ENCODE results near the gene HSD11B1L. TPM values are rescaled to one million over a fixed set of nuclear protein-coding genes. Genes with fewer than 3 reads are reported as not detected.

HSD11B1L gene
- total RNA-seq, 1 donor from 2014 or later, result 10.3 TPM

- Histone ChIP-seq H3K36me3 (peaks cover 0 to 52% of the 10 kb centered on the region in 2 donors), H3K9me3 (no peaks in the 10 kb centered on the region), H3K4me3 (no peak overlapping the region), H3K27ac (no peak overlapping the region), H3K4me1 (peaks cover 34% of the 10 kb centered on the region), H3K27me3 (no peaks in the 10 kb centered on the region)
- intact Hi-C loops (cut with DNase I), result no loop called here
- no peak for DNase-seq (ENCODE audit: extremely low spot score in 2 of 2)
- TF ChIP-seq POLR2AphosphoS5 (IDR thresholded peaks at IDR 0.05; ENCODE audit: insufficient read depth in 1 of 2, low read depth in 1 of 2) (no peak), POLR2A (IDR thresholded peaks at IDR 0.05) (no peak), CTCF (IDR thresholded peaks at IDR 0.05) (no peak)
Observed at GRCh38 chr19:5693195-5694166, 12.7 kb downstream of the HSD11B1L start.

GRCh38 chr19:5694167-5694955 lies 13.5 kb downstream of the HSD11B1L start:
- no peak overlapping the region for H3K4me3 ChIP-seq
- intact Hi-C loops (cut with DNase I), result no loop called here
- H3K36me3 ChIP-seq, result peaks cover 0 to 53% of the 10 kb centered on the region in 2 donors

GRCh38 chr19:5694956-5695648 lies 14.3 kb downstream of the HSD11B1L start:
- Histone ChIP-seq H3K27me3 (no peaks in the 10 kb centered on the region), H3K36me3 (peaks cover 0 to 58% of the 10 kb centered on the region in 2 donors), H3K4me1 (peaks cover 34% of the 10 kb centered on the region), H3K27ac (no peak overlapping the region), H3K9me3 (no peaks in the 10 kb centered on the region), H3K4me3 (no peak overlapping the region)
- TF ChIP-seq POLR2AphosphoS5 (IDR thresholded peaks at IDR 0.05; ENCODE audit: insufficient read depth in 1 of 2, low read depth in 1 of 2) (no peak), POLR2A (IDR thresholded peaks at IDR 0.05) (no peak), CTCF (IDR thresholded peaks at IDR 0.05) (no peak)
- no peak for DNase-seq (ENCODE audit: extremely low spot score in 2 of 2)
- intact Hi-C loops (cut with DNase I), result no loop called here

More at GRCh38 chr19:5694167-5694955, 13.5 kb downstream of the HSD11B1L start:
- TF ChIP-seq POLR2A (IDR thresholded peaks at IDR 0.05) (no peak), POLR2AphosphoS5 (IDR thresholded peaks at IDR 0.05; ENCODE audit: insufficient read depth in 1 of 2, low read depth in 1 of 2) (no peak), CTCF (IDR thresholded peaks at IDR 0.05) (no peak)
- Histone ChIP-seq H3K9me3 (no peaks in the 10 kb centered on the region), H3K27me3 (no peaks in the 10 kb centered on the region), H3K27ac (no peak overlapping the region), H3K4me1 (peaks cover 34% of the 10 kb centered on the region)
- DNase-seq (ENCODE audit: extremely low spot score in 2 of 2), result no peak

- intact Hi-C loops (cut with DNase I), result no loop called here
- peaks cover 31% of the 10 kb centered on the region for H3K4me1 ChIP-seq
- no peak for TF ChIP-seq POLR2A (IDR thresholded peaks at IDR 0.05)
- no peak for TF ChIP-seq CTCF (IDR thresholded peaks at IDR 0.05)
- TF ChIP-seq POLR2AphosphoS5 (IDR thresholded peaks at IDR 0.05; ENCODE audit: insufficient read depth in 1 of 2, low read depth in 1 of 2), result no peak
- no peak overlapping the region for H3K27ac ChIP-seq
- H3K36me3 ChIP-seq, result peaks cover 0 to 64% of the 10 kb centered on the region in 2 donors
- H3K4me3 ChIP-seq, result no peak overlapping the region
- no peaks in the 10 kb centered on the region for H3K9me3 ChIP-seq
- no peak for DNase-seq (ENCODE audit: extremely low spot score in 2 of 2)
- no peaks in the 10 kb centered on the region for H3K27me3 ChIP-seq
Observed at GRCh38 chr19:5695649-5696195, 14.9 kb downstream of the HSD11B1L start.

All from vagina (tissue), 2 donors.